Measurements from ENCODE around the gene RABAC1.
"Not testable (repeated sequence)": the region's sequence is repeated elsewhere in the genome, so short reads cannot be mapped to it uniquely, and the experiment has no call there.

Gene RABAC1, protein sequence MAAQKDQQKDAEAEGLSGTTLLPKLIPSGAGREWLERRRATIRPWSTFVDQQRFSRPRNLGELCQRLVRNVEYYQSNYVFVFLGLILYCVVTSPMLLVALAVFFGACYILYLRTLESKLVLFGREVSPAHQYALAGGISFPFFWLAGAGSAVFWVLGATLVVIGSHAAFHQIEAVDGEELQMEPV

DNA sequence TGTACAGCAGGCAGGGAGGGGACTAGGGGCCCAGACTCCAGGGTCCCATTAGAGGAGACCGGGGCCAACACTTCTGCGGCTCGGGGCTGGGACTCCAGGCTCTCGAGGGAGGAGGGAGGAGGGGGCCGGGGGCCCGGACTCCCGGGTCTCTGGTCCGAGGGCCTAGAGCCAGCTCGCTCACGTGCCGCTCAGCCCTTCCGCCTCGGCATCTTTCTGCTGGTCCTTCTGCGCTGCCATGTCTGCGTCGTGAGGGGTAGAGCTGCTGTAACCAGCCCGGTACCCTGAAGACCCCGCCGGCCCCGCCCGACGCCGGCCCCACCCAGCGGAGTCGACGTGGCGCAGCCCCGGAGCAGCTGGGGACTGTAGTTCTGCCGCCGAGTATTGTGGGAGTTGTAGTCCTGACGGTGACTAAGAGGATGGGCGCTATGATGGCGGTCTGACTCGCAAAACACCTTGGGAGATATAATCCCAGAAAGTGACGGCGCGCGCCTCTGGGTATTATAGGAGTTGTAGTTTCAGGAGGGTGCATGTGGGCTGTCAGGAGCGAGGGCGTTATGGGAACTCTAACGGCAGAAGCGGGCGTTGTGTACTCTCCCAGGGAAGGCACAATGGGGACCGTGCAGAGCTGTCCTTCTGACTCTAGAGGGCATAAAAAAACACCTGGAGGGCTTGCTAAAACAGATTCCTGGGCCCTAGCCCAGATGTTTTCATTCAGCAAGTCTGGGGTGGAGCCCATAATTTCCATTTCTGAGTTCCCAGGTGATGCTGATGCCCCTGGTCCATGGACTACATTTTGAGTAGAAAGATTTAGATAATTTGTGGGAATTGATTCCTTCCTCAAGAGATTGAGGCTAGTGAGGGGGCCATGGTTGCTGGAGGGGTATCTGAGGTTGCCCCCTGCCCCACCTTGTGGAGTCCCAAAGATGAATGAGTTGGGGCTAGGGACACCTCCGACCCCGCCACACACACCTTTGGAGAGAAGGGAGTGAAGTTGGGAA lies at the start of gene RABAC1:
Gene RABAC1 (minus strand): TSS at position 266 of the 998 bp plus-strand sequence. CDS start 29 bp downstream, at position 237.
- peak; percentile 90 for DNase-seq

DNA sequence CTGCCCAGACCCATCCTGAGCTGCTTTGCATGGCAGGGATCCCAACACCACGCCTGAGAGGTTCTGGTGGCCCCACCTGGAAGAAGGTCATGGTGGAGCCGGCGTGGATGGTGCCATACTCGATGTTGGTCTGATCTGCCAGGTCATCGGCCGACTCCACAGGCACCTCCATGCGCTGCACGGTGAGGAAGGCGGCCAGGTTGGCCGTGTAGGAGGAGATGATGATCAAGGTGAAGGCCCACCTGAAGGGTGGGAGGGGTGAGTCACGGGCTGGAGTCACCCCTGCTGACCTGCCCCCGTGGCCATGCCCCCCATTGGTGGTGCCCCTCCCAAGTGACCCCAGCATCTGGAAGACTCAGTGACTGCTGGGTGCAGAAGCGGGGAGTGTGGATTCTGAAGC lies 47.4 kb upstream of the RABAC1 start:
- DNase-seq = no peak

DNA sequence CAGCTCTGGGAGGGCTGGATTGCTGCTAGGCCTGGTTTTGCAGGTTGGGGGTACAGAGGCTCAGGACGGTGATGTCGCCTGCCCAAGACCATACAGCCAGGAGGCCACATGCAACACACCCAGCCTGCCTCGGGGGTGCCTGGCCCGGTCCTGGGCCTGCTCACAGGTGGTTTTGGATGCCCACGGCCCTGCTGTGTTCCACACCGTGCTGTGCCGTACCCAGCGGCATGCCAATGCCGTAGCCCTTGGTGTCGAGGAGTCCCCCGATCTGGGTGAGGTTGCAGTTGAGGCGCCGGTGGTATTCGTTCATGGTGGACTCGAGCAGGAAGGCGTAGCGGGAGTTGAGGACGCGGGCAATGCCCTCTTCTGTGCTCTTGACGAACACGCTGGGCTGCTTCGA lies 46.4 kb upstream of the RABAC1 start:
- DNase-seq = no peak

DNA sequence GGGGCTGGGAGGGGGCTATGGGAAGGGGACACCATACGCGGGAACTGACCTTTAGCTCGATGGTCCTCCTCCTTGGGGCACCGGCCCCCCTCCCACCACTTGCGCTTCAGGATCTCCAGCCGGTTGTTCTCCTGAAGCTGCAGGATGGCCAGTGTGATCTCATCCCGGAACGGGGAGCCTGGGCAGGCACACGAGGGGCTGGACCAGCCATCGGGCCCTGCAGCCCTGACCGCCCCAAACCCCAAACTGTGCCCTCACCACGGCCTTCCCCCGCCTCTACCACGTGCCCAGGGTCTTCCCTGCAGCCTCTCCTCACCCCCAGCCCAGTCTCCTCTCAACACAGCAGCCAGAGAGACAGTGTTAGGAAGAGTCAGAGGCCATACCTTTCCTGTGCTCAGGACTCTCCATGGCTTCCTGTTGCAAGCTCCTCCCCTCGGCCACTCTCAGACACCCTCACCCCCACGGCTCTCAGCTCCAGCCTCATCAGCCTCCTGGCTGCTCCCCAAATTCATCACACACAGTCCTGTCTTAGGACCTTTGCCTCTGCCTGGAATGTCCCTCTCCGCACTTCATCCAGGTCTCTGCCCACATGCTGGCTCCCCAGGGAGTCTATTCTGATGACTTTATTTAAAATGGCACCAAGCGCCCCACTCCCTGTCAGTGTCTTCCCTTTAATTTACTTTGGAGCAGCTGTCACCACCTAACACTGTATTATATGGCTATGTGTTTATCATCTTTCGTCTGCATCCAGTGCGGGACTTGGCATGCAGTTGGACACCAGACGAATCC lies 44.6 kb upstream of the RABAC1 start:
- DNase-seq = no peak

DNA sequence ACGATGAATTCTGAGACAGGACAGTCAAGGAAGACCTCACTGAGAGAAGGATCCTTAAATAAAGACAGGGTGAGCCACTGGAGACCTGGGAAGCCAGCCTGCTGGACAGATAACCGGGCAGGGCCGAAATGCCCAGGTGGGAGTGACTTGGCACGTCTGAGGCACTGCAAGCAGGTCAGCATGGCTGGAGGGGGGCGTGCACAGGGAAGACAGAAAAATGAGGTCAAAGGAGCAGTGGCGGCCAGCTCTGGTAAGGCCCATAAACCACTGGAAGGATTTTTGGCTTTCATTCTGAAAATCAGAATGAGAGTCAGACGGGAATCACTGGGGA lies 40.7 kb upstream of the RABAC1 start:
- no peak for DNase-seq

DNA sequence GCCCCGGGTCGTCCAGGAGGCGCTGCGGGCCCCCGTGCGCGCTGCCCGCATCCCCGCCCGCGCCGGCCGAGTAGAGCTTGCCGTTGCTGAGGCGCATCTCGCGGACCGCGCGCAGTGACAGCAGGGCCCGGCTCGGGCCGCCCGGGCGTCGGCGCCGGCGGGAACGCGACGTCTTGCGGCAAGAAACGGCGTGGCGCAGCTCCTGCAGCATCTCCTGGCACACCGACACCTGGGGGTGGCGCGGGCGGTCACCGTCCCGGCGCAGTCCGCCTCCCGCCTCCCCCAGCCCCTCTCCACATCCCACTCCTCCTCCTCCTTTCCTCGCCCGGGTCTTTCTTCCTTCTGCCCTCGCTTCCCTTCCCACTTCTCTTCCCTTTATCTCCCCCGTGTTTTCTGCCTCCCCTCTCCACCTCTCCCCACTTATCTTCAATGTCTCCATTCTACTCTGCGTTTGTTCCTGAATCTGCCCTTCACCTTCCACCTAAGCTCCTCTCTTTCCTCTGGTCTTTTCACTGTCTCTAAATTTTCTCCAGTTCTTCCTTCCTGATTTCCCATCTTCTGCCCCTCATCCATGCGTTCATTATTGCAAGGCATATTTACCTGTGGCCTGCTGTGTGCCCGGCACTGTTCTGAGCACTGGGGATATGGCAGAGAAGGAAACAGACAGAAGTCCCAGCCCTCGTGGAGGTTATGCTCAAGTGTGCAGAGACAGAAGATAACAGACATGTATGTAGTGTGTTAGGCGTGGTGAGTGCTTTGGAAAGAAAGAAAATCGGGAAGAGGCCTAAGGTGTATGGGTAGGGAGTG lies 40.2 kb upstream of the RABAC1 start:
- no peak for DNase-seq

DNA sequence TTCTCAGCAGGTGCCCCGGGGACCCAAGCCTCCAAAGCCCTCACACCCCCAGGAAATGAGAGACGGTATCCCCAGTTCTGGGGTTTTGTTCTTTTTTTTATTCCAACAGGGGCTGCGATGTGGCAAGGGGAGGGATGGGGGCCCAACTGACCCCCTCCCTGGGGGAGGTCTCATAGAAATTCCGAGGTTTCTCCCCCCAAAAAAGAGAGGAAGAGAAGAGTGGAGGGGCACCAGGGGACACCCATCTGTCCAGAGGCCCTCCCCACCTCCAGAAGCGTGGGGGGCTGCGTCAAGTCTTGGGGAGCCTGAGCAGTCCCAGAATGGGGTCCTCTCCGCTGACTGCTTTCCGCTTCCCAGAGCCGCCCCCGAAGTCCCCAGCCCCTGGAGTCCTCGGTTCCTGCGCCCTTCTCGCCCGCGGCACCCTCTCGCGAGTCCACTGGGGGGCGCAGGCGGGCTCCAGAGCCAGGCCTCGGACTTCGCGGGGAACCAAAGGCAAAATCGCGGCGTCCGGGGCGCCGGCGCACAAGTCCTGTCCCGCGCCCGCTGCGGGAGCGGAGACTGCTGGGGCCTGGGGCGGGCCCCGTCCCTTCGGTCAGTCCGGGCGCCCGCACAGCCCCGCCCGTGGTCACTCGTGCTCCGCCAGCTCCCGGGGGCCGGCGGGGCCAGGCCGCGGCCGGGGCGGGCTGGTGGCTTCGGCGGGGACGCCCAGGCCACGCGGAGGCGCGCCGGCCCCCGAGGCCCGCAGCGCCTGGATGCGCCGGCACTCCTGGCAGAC lies 39.3 kb upstream of the RABAC1 start:
- DNase-seq = peak; percentile 18

DNA sequence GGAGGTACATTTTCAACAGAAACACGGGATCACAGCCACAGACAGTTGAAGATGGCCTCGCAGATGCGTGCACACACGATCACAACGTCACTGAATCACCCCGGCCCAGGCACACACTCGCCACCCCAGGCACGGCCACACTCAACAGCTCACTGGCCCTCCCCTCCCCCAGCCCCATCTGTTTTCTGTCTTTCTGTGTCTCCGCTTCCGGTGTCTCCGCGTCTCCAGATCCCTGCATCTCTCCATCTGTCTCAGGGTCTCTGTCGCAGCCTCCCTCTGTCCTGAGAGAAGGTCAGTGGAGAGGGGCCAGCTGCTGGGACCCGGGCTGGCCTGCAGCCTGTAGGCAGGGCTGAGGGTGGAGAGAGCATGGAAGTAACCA lies 38.7 kb upstream of the RABAC1 start:
- no peak for DNase-seq

DNA sequence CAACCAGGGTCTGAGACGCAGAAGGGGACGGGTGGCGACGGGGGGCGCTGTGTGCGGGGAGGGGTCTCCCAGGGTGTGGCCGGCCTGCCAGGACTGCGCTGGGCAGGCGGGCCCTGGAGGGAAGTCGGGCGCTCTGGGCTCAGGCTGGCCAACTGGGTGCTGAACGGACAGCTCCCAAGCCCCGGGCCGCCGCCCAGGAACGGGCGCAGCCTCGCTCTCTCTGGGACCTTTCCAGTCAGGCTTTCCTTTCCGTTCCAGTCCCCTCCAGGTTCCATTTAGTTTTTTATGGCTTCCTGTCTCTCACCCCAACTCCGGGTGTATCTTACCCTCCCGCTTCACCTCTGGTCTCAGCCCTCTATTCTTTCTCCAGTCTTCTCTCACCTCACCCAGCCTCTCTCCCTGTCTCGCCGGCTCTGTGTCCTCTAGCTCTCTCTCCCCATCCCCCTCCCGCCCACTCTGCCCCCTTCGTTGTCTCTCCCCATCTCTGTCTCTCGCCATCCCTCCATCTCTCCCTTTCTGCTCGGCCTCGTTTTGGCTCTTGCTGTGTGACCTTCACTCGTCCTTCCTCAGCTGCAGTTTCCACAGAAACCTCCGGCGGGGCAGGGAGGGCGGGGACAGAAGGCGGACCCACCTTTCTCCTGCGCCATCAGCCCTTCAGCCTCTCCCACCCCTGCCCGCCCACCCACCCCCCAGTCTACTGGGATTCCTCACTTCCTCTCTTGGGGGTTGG lies 38.2 kb upstream of the RABAC1 start:
- peak; percentile 21 for DNase-seq

DNA sequence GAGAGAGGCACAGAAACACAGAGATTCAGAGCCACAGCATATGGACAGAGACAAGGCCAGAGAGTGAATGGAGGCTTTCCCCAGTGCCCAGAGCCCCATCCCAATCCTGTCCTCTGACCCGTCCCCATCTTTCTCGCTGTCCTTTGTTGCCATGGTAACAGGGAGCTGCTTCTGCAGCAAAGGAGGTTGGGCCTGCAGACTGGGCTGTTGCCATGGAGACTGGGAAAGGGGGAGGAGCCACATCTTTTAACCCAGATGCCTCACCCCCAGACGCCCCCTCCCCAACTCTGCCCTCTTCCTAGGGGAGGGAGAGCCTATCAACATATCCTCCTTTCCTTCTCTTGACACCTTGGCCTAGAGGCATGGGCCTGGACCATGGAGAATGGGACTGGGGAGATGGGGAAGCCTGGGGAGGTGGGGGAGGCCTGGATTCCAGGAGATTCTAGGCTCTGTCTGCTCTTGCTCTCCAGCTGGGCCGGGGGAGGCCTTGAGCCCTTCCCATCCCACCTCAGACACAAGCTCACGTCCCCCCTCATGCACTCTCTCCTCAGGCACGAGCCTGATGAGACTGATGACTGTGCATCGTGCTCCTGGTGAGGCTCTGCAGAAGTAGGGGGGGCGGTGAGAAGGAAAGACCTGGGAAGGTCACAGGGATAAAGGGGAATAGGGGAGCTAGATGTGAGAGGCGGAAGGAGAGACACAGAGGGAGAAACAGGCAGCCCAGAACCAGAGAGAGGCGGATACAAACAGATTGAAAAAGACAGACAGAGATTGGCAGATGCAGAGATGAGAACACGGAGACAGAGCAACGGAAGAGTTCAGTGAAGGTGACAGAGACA lies 37.1 kb upstream of the RABAC1 start:
- no peak for DNase-seq

DNA sequence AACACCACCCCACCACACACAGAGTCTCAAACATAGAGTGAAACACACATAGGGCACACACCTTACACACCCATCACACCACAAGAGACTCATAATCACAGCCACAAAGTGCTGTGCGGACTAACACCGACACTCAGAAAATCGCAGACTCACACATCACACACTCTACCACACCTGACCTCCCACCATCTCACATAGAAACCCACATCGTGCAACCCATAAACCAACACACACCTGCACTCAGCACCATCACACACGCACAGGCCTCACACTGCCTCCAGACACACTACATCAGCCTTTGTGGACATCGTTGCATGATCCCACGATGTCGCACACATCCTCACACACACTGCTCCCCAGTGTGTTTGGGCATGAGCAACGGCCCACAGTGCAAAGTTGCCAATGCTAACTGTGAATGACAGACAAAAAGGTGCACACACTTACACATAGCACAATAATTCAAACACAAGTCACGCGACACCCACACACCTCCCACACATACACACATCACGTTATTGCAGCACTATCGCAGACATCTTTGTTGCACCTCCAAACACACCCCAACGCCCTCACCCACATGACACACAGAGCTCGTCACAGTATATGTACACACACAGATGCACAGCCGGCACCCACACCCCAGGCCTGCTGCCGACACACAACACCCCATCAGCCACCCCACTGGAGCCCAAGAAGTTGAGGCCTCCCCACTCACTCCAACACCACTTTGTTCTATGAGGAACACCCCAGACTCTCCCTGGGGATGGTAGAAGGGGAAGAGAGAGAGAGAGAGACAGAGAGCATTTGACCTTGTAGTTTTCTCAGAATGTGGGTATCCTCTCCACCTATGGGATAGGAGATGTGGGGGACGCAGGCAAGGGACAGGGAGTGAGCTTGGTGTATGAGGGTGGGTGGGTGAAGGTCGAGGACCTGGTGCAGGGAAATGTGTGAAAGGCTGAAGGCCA lies 36.2 kb upstream of the RABAC1 start:
- no peak for DNase-seq

DNA sequence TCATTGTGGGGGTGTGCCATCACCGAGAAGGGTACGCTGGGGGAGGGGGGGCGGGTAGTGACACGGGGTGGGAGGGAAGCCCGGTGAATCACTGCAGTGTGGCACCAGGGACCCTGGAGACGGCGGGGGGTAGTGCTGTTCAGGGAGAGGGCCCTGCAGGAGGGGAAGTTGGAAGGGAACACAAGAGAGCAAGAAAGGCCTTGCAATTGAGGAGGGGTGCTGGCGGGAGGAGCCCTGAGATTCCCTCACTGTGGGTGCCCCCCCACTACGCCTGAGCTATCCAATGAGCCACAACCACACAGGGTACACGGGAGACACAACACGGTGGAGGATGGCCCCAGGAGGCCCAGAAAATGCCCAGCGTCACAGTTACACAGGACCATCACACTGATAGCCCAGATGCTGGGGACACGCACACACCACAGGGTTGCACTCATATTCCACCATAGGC lies 35.4 kb upstream of the RABAC1 start:
- DNase-seq = no peak

DNA sequence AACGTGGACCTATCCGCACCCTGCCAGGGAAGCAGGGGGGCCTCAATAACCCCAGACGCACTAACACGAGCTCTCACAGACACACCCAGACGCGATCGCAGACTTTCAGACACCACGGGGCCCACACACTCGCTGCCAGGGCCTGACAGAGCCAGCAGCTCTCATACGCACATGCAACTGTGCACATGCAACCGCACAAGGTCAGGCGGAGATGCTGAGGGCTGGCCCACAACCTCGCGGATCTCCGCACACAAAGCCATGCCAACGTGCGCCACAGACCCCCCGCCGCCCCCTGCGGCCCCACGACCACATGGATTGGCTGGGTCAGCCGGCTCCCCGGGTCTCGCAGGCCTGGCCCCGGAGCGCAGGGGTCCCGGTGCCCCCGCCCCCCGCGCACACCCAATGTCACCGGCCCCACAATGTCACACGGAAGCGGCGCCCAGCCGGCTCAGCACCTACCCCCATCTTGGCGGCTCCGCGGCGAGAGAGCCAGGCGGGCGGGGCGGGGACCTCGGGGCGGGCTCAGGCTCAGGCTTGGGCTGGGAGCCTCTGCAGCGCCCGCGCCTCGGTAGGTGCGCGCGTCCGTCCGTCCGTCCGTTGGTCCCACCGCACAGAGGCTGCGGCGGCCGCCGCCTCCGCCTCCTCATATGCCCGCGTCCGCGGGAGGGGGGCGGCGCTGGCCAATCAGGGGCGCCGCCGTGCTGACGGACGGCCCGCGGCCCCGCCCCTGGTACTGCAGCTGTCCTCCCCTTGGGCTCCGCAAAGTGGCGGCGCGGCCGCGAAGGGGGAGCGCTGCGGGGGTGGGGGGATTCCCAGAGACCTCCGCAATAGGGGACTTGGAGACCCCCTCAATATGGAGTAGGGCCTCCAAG lies 34.7 kb upstream of the RABAC1 start, which contains the start of gene ATP1A3:
Gene ATP1A3 (minus strand): TSS at position 619 of the 872 bp plus-strand sequence. CDS start 154 bp downstream, at position 465.
- peak; percentile 71 for DNase-seq

DNA sequence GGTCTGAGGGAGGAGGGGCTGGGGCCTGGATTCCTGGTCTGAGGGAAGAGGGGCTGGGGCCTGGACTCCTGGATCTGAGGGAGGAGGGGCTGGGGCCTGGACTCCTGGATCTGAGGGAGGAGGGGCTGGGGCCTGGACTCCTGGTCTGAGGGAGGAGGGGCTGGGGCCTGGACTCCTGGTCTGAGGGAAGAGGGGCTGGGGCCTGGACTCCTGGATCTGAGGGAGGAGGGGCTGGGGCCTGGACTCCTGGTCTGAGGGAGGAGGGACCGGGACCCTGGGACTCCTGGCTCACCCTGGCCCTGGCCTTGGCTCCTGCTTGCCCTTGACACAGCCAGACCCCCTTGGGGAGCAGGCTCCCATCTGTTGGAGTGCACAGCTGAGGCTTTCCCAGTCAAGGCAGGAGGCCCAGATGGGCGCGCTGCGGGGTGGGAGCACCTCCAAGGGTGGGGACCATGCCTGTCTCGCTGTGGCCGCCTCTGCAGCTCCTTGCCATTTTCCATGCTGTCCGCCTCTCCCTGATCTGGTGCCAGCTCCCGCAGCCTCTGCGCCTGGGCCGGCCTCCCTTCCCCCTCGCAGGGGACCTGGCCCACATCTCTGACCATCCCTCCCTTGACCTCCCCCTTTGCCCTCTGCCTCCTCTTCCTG lies 32.9 kb upstream of the RABAC1 start:
- not testable (repeated sequence) for DNase-seq

DNA sequence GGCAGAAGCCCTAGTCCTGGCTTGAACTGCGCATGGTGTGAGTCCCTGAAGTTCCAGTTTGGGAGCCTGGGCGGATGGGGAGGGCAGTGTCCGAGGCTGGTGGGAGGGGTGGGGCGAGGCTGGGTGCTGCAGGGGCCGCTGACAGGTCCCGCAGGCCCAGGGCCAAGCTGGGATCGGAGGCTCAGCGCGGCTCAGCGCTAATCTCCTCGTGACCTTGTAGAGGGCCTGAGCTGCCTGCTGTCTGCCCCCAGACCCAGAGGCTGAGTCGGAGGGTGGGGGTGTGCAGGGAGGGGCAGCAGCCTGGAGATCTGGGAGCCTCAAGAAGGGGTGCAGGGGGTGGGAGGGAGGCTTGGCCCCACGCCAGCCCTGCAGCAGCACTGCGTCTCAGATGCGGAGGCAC lies 31.9 kb upstream of the RABAC1 start:
- no peak for DNase-seq

DNA sequence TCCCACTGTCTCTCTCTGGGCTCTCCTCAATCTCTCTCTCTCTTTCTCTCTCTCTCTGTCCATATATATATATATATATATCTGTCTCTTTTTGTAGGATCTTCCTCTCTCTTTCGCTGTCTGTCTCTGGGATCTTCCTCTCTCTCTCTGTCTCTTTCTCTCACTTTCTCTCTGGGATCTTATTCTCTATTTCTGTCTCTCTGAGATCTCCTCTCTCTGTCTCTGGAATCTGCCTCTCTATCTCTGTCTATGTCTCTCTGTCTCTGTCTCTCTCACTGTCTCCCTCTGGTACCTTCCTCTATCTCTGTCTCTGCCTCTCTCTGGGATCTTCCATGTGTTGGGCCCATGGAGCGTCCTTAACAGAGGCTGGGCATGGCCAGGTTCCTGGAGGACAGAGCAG lies 31.5 kb upstream of the RABAC1 start:
- no peak for DNase-seq

DNA sequence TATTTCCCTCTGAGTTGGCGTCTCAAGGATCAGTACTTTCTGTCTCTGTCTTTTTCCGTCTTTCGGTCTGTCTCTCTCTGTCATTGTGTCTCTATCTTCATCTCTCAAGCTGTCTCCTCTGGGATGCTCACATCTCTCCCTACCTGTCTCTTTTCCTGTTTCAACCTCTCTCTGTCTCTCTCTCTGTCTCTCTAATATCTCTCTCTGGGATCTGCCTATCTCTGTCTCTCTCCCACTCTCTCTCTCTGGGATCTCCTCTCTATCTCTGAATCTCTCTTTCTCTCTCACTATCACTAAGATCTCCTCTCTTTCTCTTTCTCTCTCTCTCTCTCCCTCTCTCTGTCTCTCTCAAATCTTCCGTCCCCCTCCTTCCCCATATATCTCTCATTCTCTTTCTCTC lies 30.9 kb upstream of the RABAC1 start:
- DNase-seq = no peak

Data from CD4-positive, alpha-beta T cell treated with Interleukin-21 for 1 hour (primary cell).